HepG2 (cell line): ENCODE results near the gene LONP1. TPM values are rescaled to one million over a fixed set of nuclear protein-coding genes. Genes with fewer than 3 reads are reported as not detected.

Source experiments
- ATF7-NPFF ChIP-seq: sonication (generic); formaldehyde crosslinking; IDR thresholded peaks from 2 replicates; pipeline ENCODE4 v1.8.1; 2023; ENCODE audit warnings: mild to moderate bottlenecking, low read depth, missing genetic modification reagents, moderate library complexity
- CHD2 ChIP-seq: IDR thresholded peaks from 2 replicates; pipeline ENCODE4 v1.6.1; 2011; ENCODE audit warnings: low read depth, low read length, improper control_type of control experiment
- FOXA1 ChIP-seq, 2 experiments: fragments of 450-650 bp in 1 of 2; sonication (generic) in 1 of 2; formaldehyde crosslinking in 1 of 2; IDR thresholded peaks; 2 replicates each; pipeline versions ENCODE4 v1.4.0 to v1.6.1; 2016 to 2020; ENCODE audit warnings: missing genetic modification reagents in 1 of 2
- FOXK1 ChIP-seq: sonication (generic); formaldehyde crosslinking; IDR thresholded peaks from 2 replicates; pipeline ENCODE4 v1.4.0; 2020; ENCODE audit warnings: low read depth, missing genetic modification reagents, borderline replicate concordance
- HNRNPK ChIP-seq: fragments of 200-400 bp; formaldehyde crosslinking; IDR thresholded peaks from 2 replicates; pipeline ENCODE4 v1.6.1; 2018; ENCODE audit warnings: low read length, low read depth, moderate library complexity, mild to moderate bottlenecking; ENCODE audit not compliant: poor library complexity, severe bottlenecking
- HOXA9 ChIP-seq: sonication (generic); formaldehyde crosslinking; IDR thresholded peaks from 2 replicates; pipeline ENCODE4 v1.8.1; 2022; ENCODE audit warnings: missing genetic modification reagents, mild to moderate bottlenecking, moderate library complexity, borderline replicate concordance
- JUND ChIP-seq: sonication (generic); formaldehyde crosslinking; IDR thresholded peaks from 2 replicates; pipeline ENCODE4 v1.8.0; 2022; ENCODE audit warnings: mild to moderate bottlenecking, missing genetic modification reagents
- MXI1 ChIP-seq: IDR thresholded peaks from 3 replicates; pipeline ENCODE4 v1.6.1; 2012; ENCODE audit warnings: low read depth, low read length, inconsistent platforms, borderline replicate concordance
- RFXANK ChIP-seq: IDR thresholded peaks from 2 replicates; pipeline ENCODE4 v1.6.1; 2016
- XBP1 ChIP-seq: sonication (generic); formaldehyde crosslinking; IDR thresholded peaks from 2 replicates; pipeline ENCODE4 v1.5.0; 2020; ENCODE audit warnings: missing genetic modification reagents
- ZKSCAN5 ChIP-seq: sonication (generic); formaldehyde crosslinking; IDR thresholded peaks from 2 replicates; pipeline ENCODE4 v1.5.1; 2020; ENCODE audit warnings: mild to moderate bottlenecking, missing genetic modification reagents
- ZNF143 ChIP-seq: sonication (generic); formaldehyde crosslinking; IDR thresholded peaks from 2 replicates; pipeline ENCODE4 v1.4.0; 2020; ENCODE audit warnings: missing genetic modification reagents
- ZNF331 ChIP-seq: sonication (generic); formaldehyde crosslinking; IDR thresholded peaks from 2 replicates; pipeline ENCODE4 v1.4.0; 2020; ENCODE audit warnings: missing genetic modification reagents
- ZNF34 ChIP-seq: sonication (generic); formaldehyde crosslinking; IDR thresholded peaks from 2 replicates; pipeline ENCODE4 v1.4.0; 2020; ENCODE audit warnings: mild to moderate bottlenecking, missing genetic modification reagents, borderline replicate concordance
- ZNF670 ChIP-seq: sonication (generic); formaldehyde crosslinking; IDR thresholded peaks from 2 replicates; pipeline ENCODE4 v1.8.0; 2022; ENCODE audit warnings: mild to moderate bottlenecking, missing genetic modification reagents, borderline replicate concordance
- ZNF790 ChIP-seq: sonication (generic); formaldehyde crosslinking; IDR thresholded peaks from 2 replicates; pipeline ENCODE4 v1.8.0; 2022; ENCODE audit warnings: missing genetic modification reagents, mild to moderate bottlenecking, borderline replicate concordance
- ZNF878 ChIP-seq: sonication (generic); formaldehyde crosslinking; IDR thresholded peaks from 2 replicates; pipeline ENCODE4 v1.8.1; 2023; ENCODE audit warnings: mild to moderate bottlenecking, missing genetic modification reagents, moderate library complexity
- ZZZ3 ChIP-seq: sonication (generic); formaldehyde crosslinking; IDR thresholded peaks from 2 replicates; pipeline ENCODE4 v1.4.0; 2020; ENCODE audit warnings: missing genetic modification reagents, mild to moderate bottlenecking, borderline replicate concordance
- polyA plus RNA-seq, 8 experiments: library from polyadenylated mRNA; depleted of rRNA in 3 of 8; stranded (reverse) in 7 of 8; unstranded in 1 of 8; fragments of >200 nt; fragmentation: Illumina TruSeq in 4 of 8; extraction: Trizol in 4 of 8; gene quantifications; 2 replicates each; pipeline versions ENCODE4 v1.2.1 to v1.2.3, GENCODE V29; 2011 to 2016; ENCODE audit warnings: low read depth in 4 of 8, missing spikeins in 1 of 8, mixed read lengths in 1 of 8; ENCODE audit not compliant: insufficient read depth in 1 of 8
- total RNA-seq, 5 experiments: library from RNA; depleted of rRNA; stranded (reverse); fragments of >200 nt; fragmentation: Illumina TruSeq; extraction: Trizol; gene quantifications; 2 replicates each; pipeline ENCODE4 v1.2.3, GENCODE V29; 2016; ENCODE audit warnings: low read depth in 1 of 5
- TF ChIP-seq, protein P1 (sequence below): sonication (generic); formaldehyde crosslinking; conservative IDR thresholded peaks from 2 replicates; pipeline ENCODE4 v1.4.0; 2020; ENCODE audit warnings: mild to moderate bottlenecking, missing genetic modification reagents, moderate library complexity
- TF ChIP-seq, protein P2 (sequence below): sonication (generic); formaldehyde crosslinking; IDR thresholded peaks from 2 replicates; pipeline ENCODE4 v1.4.0; 2020; ENCODE audit warnings: mild to moderate bottlenecking, missing genetic modification reagents
- TF ChIP-seq, protein P3 (sequence below): sonication (generic); formaldehyde crosslinking; IDR thresholded peaks from 2 replicates; pipeline ENCODE4 v1.4.0; 2020; ENCODE audit warnings: mild to moderate bottlenecking, missing genetic modification reagents
- TF ChIP-seq, protein P4 (sequence below): sonication (generic); formaldehyde crosslinking; IDR thresholded peaks from 2 replicates; pipeline ENCODE4 v1.5.1; 2020; ENCODE audit warnings: missing genetic modification reagents, mild to moderate bottlenecking, borderline replicate concordance
- TF ChIP-seq, protein P5 (sequence below): sonication (generic); formaldehyde crosslinking; IDR thresholded peaks from 2 replicates; pipeline ENCODE4 v1.4.0; 2020; ENCODE audit warnings: missing genetic modification reagents

Gene LONP1
- total and polyA plus RNA-seq, 2 of the 13 experiments (the other 11 are each of a cell fraction or from before 2014, with no cell fraction given): 59.5 to 76.8 TPM

DNA sequence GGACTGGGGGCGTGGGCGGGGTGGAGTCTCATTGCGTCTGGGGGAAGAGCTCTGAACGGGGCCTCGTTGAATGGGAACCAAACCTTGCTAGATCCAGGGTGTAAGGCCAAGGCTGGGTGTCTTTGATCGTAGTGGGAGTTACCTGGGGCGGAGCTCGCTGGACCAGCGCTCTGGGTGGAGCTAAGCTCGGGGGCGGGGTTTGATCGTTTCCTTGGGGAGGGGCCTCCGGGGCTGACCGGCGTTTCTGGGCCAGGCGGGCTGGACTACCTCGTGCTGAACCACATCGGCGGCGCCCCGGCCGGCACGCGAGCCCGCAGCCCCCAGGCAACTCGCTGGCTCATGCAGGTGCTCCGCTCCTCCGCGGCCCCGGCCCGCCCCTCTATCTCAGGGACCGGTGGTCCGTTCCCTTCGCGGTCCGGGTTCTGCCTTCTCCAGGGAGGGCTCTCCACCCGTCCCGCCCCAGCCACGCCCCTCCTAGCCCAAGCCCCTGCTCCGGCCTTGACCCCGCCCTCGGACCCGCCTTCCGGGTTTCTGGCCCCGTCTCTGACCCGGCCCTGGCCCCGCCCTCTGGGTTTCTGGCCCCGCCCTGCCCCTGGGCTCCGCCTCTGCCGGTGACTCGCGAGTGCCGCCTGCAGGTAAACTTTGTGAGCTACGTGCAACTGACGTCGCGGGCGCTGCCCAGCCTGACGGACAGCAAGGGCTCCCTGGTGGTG lies 33.1 kb downstream of the LONP1 start (continued):
- TF ChIP-seq HOXA9 (no peak), ZKSCAN5 (CRISPR knock-in tag) (no peak), ATF7-NPFF (CRISPR knock-in tag) (no peak; the same call in 1 of the 2 replicates), ZNF331 (CRISPR knock-in tag) (no peak), JUND (CRISPR knock-in tag) (no peak), ZZZ3 (CRISPR knock-in tag) (no peak), MXI1 (peak; percentile 54; the same call in 1 of the 3 replicates), ZNF790 (no peak), FOXK1 (CRISPR knock-in tag) (no peak), ZNF34 (no peak), ZNF878 (CRISPR knock-in tag) (no peak), ZNF143 (CRISPR knock-in tag) (no peak; the same call in 1 of the 2 replicates), CHD2 (no peak), FOXA1 (IDR thresholded peaks at IDR 0.05) (no peak), FOXA1 (CRISPR knock-in tag; IDR thresholded peaks at IDR 0.05) (peak; percentile 3; the same call in 1 of the 2 replicates), ZNF670 (CRISPR knock-in tag) (peak; percentile 69), HNRNPK (peak; percentile 55), RFXANK (CRISPR knock-in tag) (no peak), XBP1 (no peak)
- TF ChIP-seq, protein P1, sequence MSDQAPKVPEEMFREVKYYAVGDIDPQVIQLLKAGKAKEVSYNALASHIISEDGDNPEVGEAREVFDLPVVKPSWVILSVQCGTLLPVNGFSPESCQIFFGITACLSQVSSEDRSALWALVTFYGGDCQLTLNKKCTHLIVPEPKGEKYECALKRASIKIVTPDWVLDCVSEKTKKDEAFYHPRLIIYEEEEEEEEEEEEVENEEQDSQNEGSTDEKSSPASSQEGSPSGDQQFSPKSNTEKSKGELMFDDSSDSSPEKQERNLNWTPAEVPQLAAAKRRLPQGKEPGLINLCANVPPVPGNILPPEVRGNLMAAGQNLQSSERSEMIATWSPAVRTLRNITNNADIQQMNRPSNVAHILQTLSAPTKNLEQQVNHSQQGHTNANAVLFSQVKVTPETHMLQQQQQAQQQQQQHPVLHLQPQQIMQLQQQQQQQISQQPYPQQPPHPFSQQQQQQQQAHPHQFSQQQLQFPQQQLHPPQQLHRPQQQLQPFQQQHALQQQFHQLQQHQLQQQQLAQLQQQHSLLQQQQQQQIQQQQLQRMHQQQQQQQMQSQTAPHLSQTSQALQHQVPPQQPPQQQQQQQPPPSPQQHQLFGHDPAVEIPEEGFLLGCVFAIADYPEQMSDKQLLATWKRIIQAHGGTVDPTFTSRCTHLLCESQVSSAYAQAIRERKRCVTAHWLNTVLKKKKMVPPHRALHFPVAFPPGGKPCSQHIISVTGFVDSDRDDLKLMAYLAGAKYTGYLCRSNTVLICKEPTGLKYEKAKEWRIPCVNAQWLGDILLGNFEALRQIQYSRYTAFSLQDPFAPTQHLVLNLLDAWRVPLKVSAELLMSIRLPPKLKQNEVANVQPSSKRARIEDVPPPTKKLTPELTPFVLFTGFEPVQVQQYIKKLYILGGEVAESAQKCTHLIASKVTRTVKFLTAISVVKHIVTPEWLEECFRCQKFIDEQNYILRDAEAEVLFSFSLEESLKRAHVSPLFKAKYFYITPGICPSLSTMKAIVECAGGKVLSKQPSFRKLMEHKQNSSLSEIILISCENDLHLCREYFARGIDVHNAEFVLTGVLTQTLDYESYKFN (CRISPR knock-in tag): peak; percentile 42; the same call in 1 of the 2 replicates
- TF ChIP-seq, protein P2, sequence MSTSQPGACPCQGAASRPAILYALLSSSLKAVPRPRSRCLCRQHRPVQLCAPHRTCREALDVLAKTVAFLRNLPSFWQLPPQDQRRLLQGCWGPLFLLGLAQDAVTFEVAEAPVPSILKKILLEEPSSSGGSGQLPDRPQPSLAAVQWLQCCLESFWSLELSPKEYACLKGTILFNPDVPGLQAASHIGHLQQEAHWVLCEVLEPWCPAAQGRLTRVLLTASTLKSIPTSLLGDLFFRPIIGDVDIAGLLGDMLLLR: peak; percentile 24
- TF ChIP-seq, protein P3, sequence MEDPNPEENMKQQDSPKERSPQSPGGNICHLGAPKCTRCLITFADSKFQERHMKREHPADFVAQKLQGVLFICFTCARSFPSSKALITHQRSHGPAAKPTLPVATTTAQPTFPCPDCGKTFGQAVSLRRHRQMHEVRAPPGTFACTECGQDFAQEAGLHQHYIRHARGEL (CRISPR knock-in tag): no peak
- TF ChIP-seq, protein P4, sequence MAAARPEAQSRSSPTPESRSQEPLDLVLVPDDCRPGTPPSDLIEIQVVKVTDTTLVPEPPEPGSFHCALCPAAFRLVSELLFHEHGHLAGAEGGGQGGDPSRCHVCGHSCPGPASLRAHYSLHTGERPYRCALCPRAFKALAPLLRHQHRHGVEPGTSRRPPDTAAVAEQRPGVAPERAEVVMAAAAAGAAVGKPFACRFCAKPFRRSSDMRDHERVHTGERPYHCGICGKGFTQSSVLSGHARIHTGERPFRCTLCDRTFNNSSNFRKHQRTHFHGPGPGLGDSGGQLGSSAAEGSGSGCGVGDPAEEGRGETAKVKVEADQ (CRISPR knock-in tag): 0 out of 2 replicates have a peak, but pooled peaks have one; percentile 12
- TF ChIP-seq, protein P5, sequence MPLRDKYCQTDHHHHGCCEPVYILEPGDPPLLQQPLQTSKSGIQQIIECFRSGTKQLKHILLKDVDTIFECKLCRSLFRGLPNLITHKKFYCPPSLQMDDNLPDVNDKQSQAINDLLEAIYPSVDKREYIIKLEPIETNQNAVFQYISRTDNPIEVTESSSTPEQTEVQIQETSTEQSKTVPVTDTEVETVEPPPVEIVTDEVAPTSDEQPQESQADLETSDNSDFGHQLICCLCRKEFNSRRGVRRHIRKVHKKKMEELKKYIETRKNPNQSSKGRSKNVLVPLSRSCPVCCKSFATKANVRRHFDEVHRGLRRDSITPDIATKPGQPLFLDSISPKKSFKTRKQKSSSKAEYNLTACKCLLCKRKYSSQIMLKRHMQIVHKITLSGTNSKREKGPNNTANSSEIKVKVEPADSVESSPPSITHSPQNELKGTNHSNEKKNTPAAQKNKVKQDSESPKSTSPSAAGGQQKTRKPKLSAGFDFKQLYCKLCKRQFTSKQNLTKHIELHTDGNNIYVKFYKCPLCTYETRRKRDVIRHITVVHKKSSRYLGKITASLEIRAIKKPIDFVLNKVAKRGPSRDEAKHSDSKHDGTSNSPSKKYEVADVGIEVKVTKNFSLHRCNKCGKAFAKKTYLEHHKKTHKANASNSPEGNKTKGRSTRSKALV (CRISPR knock-in tag): 0 out of 2 replicates have a peak, but pooled peaks have one; percentile 32
